PC-9 (cell line): Measurements from ENCODE around the gene AVEN.

Source experiments
- CTCF ChIP-seq: fragments of 200-600 bp; sonication (generic); conservative IDR thresholded peaks from 2 replicates; pipeline ENCODE4 v1.6.1; 2017; ENCODE audit warnings: mixed run types, antibody characterized with exemption, mild to moderate bottlenecking, moderate library complexity
- EZH2 ChIP-seq: fragments of 200-600 bp; sonication (generic); IDR thresholded peaks from 2 replicates; pipeline ENCODE4 v1.8.0; 2017; ENCODE audit warnings: antibody characterized with exemption, low read depth

- no peak for TF ChIP-seq CTCF
- TF ChIP-seq EZH2 = no peak
Observed at GRCh38 chr15:33874156-33874555, 164.8 kb downstream of the AVEN start.
